ENCODE data around the gene CCDC185.
"Not testable (repeated sequence)": the region's sequence is repeated elsewhere in the genome, so short reads cannot be mapped to it uniquely, and the experiment has no call there.

The CCDC185 gene

GRCh38 chr1:223394242-223394641, 1.0 kb downstream of the CCDC185 start:
- CTCF ChIA-PET, result no interaction called here

GRCh38 chr1:223394706-223395105, 1.5 kb downstream of the CCDC185 start:
- H3K36me3 ChIP-seq (ENCODE audit: control insufficient read depth in 2 of 2, insufficient read depth in 1 of 2, low read length in 2 of 2), result no peaks in the 10 kb centered on the region
- H3K4me3 ChIP-seq (ENCODE audit: low read depth, low read length), result no peak overlapping the region
- ChIA-PET POLR2A (no interaction called here), CTCF (no interaction called here)
- H3K27ac ChIP-seq (ENCODE audit: extremely low read depth, low read depth, low read length), result no peak overlapping the region
- no peaks in the 10 kb centered on the region; the same call in 1 of the 2 replicates for H3K9me3 ChIP-seq (ENCODE audit: control insufficient read depth, insufficient read depth, low read depth, low read length)
- TF ChIP-seq ZFP37 (tag by site-specific recombination; IDR thresholded peaks at IDR 0.05) (no peak), RBAK (tag by site-specific recombination; IDR thresholded peaks at IDR 0.05) (no peak), ZNF548 (tag by site-specific recombination; IDR thresholded peaks at IDR 0.05) (no peak), ZNF121 (tag by site-specific recombination; IDR thresholded peaks at IDR 0.05) (no peak), ZNF610 (tag by site-specific recombination; IDR thresholded peaks at IDR 0.05; ENCODE audit: borderline replicate concordance) (no peak), TCF7L2 (IDR thresholded peaks at IDR 0.05; ENCODE audit: borderline replicate concordance, low read depth, low read length) (no peak), ZNF10 (tag by site-specific recombination; IDR thresholded peaks at IDR 0.05) (no peak), ZNF223 (tag by site-specific recombination; IDR thresholded peaks at IDR 0.05) (no peak), ZNF18 (tag by site-specific recombination; IDR thresholded peaks at IDR 0.05) (no peak), CTCF (tag by site-specific recombination; IDR thresholded peaks at IDR 0.05) (no peak), ZNF654 (tag by site-specific recombination; IDR thresholded peaks at IDR 0.05; ENCODE audit: low read depth) (no peak), ZNF544 (tag by site-specific recombination; IDR thresholded peaks at IDR 0.05) (no peak)
- no peaks in the 10 kb centered on the region for H3K4me1 ChIP-seq (ENCODE audit: control insufficient read depth, insufficient read depth, low read length)

More at GRCh38 chr1:223394242-223394641, 1.0 kb downstream of the CCDC185 start:
- no peaks in the 10 kb centered on the region for H3K4me1 ChIP-seq (ENCODE audit: control insufficient read depth, insufficient read depth, low read length)
- no peaks in the 10 kb centered on the region; the same call in 1 of the 2 replicates for H3K9me3 ChIP-seq (ENCODE audit: control insufficient read depth, insufficient read depth, low read depth, low read length)
- TF ChIP-seq ZNF335 (tag by site-specific recombination; conservative IDR thresholded peaks at IDR 0.05) (no peak), ZEB2 (tag by site-specific recombination; IDR thresholded peaks at IDR 0.05) (no peak), ZNF416 (tag by site-specific recombination; IDR thresholded peaks at IDR 0.05) (no peak), ZBTB8A (tag by site-specific recombination; IDR thresholded peaks at IDR 0.05) (no peak), BCL6B (tag by site-specific recombination; IDR thresholded peaks at IDR 0.05) (no peak), GLIS1 (tag by site-specific recombination; IDR thresholded peaks at IDR 0.05) (no peak), ZNF629 (tag by site-specific recombination; IDR thresholded peaks at IDR 0.05) (no peak), SP3 (tag by site-specific recombination; IDR thresholded peaks at IDR 0.05) (no peak), ZBTB10 (tag by site-specific recombination; IDR thresholded peaks at IDR 0.05) (no peak), KLF17 (tag by site-specific recombination; IDR thresholded peaks at IDR 0.05) (no peak), ZNF37A (tag by site-specific recombination; IDR thresholded peaks at IDR 0.05) (no peak)
- H3K36me3 ChIP-seq (ENCODE audit: control insufficient read depth in 2 of 2, insufficient read depth in 1 of 2, low read length in 2 of 2), result no peaks in the 10 kb centered on the region
- POLR2A ChIA-PET, result no interaction called here
- no peak overlapping the region for H3K27ac ChIP-seq (ENCODE audit: extremely low read depth, low read depth, low read length)
- no peak overlapping the region for H3K4me3 ChIP-seq (ENCODE audit: low read depth, low read length)

GRCh38 chr1:223399393-223399792, 6.2 kb downstream of the CCDC185 start:
- H3K36me3 ChIP-seq (ENCODE audit: control insufficient read depth in 2 of 2, insufficient read depth in 1 of 2, low read length in 2 of 2); H3K27ac ChIP-seq (ENCODE audit: extremely low read depth, low read depth, low read length); H3K4me3 ChIP-seq (ENCODE audit: low read depth, low read length); H3K4me1 ChIP-seq (ENCODE audit: control insufficient read depth, insufficient read depth, low read length); CTCF ChIA-PET; H3K9me3 ChIP-seq (ENCODE audit: control insufficient read depth, insufficient read depth, low read depth, low read length); POLR2A ChIA-PET: not testable (repeated sequence)

Data from HEK293 (cell line).